ENCODE data around the gene PEX14. TPM values are rescaled to one million over a fixed set of nuclear protein-coding genes. Genes with fewer than 3 reads are reported as not detected.
"Not testable (repeated sequence)": the region's sequence is repeated elsewhere in the genome, so short reads cannot be mapped to it uniquely, and the experiment has no call there.

The PEX14 gene
- total RNA-seq, 5 donors from 2014 or later (not counting 1 experiment from before 2014, with no cell fraction given), result 22.3 to 24.5 (median 22.7) TPM

- no peak overlapping the region for H3K4me3 ChIP-seq (ENCODE audit: control insufficient read depth in 1 of 2, extremely low read depth in 1 of 2, low read length in 1 of 2)
- H3K9me3 ChIP-seq, result no peaks in the 10 kb centered on the region
- no peak overlapping the region for H3K4me3 Mint-ChIP-seq
- no peaks in the 10 kb centered on the region for H3K27me3 ChIP-seq (replicated peaks in 1 of 2; ENCODE audit: control insufficient read depth in 2 of 2, extremely low read depth in 1 of 2, insufficient read depth in 2 of 2, low read length in 1 of 2)
- POLR2A ChIA-PET, result interaction anchor here in 1 of 2 donors (0.6 kb wide), 2 partner anchors 237 to 487 kb away, joined by 6 to 7 read pairs; no protein-coding TSS in a partner anchor
- H3K9me3 Mint-ChIP-seq, result no peaks in the 10 kb centered on the region
- no peak overlapping the region for H3K27ac Mint-ChIP-seq
- no peak for DNase-seq
- peaks cover 0 to 11% (median 10%) of the 10 kb centered on the region in 3 donors for H3K4me1 Mint-ChIP-seq
- H3K27ac ChIP-seq (ENCODE audit: low read length), result no peak overlapping the region
- H3K36me3 Mint-ChIP-seq, result peaks cover 10% of the 10 kb centered on the region
- H3K27me3 Mint-ChIP-seq, result no peaks in the 10 kb centered on the region
- no CpG with 5 or more reads among the region's 7 CpGs for WGBS (ENCODE audit: insufficient coverage)
- peaks cover 0 to 10% of the 10 kb centered on the region in 2 donors for H3K36me3 ChIP-seq (ENCODE audit: control insufficient read depth in 2 of 2, extremely low read depth in 1 of 2, insufficient read depth in 1 of 2, low read length in 1 of 2)
- peaks cover 0 to 6% of the 10 kb centered on the region in 2 experiments for H3K4me1 ChIP-seq (ENCODE audit: control insufficient read depth in 1 of 2, extremely low read depth in 1 of 2, insufficient read depth in 2 of 2, low read length in 2 of 2)
- no peak for ATAC-seq (replicated peaks in 1 of 4)
- CTCF ChIA-PET, result interaction anchor here (0.6 to 1.3 kb wide), 4 partner anchors 27 to 550 kb away, joined by 3 to 5 read pairs (median 4); partner anchors contain the start of gene CENPS (in 1 of the 2)
Measured at GRCh38 chr1:10456661-10457060, 18.1 kb upstream of the PEX14 start.

- 67% methylated on average over 1 of the region's 7 CpGs for WGBS (ENCODE audit: insufficient coverage)
- DNase-seq; ATAC-seq (replicated peaks in 1 of 4); H3K27me3 Mint-ChIP-seq; POLR2A ChIA-PET; H3K4me1 ChIP-seq (ENCODE audit: control insufficient read depth in 1 of 2, extremely low read depth in 1 of 2, insufficient read depth in 2 of 2, low read length in 2 of 2); H3K9me3 Mint-ChIP-seq; H3K4me3 ChIP-seq (ENCODE audit: control insufficient read depth in 1 of 2, extremely low read depth in 1 of 2, low read length in 1 of 2); H3K27me3 ChIP-seq (replicated peaks in 1 of 2; ENCODE audit: control insufficient read depth in 2 of 2, extremely low read depth in 1 of 2, insufficient read depth in 2 of 2, low read length in 1 of 2); H3K4me3 Mint-ChIP-seq; H3K27ac ChIP-seq (ENCODE audit: low read length); H3K9me3 ChIP-seq; CTCF ChIA-PET: not testable (repeated sequence)
- peaks cover 0 to 13% of the 10 kb centered on the region in 2 donors for H3K36me3 ChIP-seq (ENCODE audit: control insufficient read depth in 2 of 2, extremely low read depth in 1 of 2, insufficient read depth in 1 of 2, low read length in 1 of 2)
- peaks cover 0 to 11% (median 10%) of the 10 kb centered on the region in 3 donors for H3K4me1 Mint-ChIP-seq
- peaks cover 11% of the 10 kb centered on the region for H3K36me3 Mint-ChIP-seq
- H3K27ac Mint-ChIP-seq, result peak overlapping the region in 1 of 2 donors; percentile 34
Measured at GRCh38 chr1:10457462-10457861, 17.3 kb upstream of the PEX14 start.

GRCh38 chr1:10457875-10458274, 16.9 kb upstream of the PEX14 start:
- peaks cover 0 to 6% of the 10 kb centered on the region in 2 experiments for H3K4me1 ChIP-seq (ENCODE audit: control insufficient read depth in 1 of 2, extremely low read depth in 1 of 2, insufficient read depth in 2 of 2, low read length in 2 of 2)
- Mint-ChIP-seq H3K36me3 (peaks cover 15% of the 10 kb centered on the region), H3K27me3 (no peaks in the 10 kb centered on the region), H3K4me3 (no peak overlapping the region), H3K9me3 (no peaks in the 10 kb centered on the region), H3K27ac (peak overlapping the region in 1 of 2 donors; percentile 17), H3K4me1 (peaks cover 0 to 11% (median 10%) of the 10 kb centered on the region in 3 donors)
- H3K36me3 ChIP-seq (ENCODE audit: control insufficient read depth in 2 of 2, extremely low read depth in 1 of 2, insufficient read depth in 1 of 2, low read length in 1 of 2), result peaks cover 0 to 17% of the 10 kb centered on the region in 2 donors
- no peaks in the 10 kb centered on the region for H3K9me3 ChIP-seq
- H3K27ac ChIP-seq (ENCODE audit: low read length), result no peak overlapping the region
- POLR2A ChIA-PET, result interaction anchor here in 1 of 2 donors (0.6 kb wide), 1 partner anchor 38 kb away, joined by 4 read pairs; no protein-coding TSS in a partner anchor
- DNase-seq (no peak), ATAC-seq (replicated peaks in 1 of 4) (no peak)
- WGBS (ENCODE audit: insufficient coverage), result 95% methylated on average over 9 of the region's 9 CpGs
- CTCF ChIA-PET, result no interaction called here
- H3K27me3 ChIP-seq (replicated peaks in 1 of 2; ENCODE audit: control insufficient read depth in 2 of 2, extremely low read depth in 1 of 2, insufficient read depth in 2 of 2, low read length in 1 of 2), result no peaks in the 10 kb centered on the region
- H3K4me3 ChIP-seq (ENCODE audit: control insufficient read depth in 1 of 2, extremely low read depth in 1 of 2, low read length in 1 of 2), result no peak overlapping the region

- no CpG with 5 or more reads among the region's 3 CpGs for WGBS (ENCODE audit: insufficient coverage)
- peaks cover 0 to 24% of the 10 kb centered on the region in 2 donors for H3K36me3 ChIP-seq (ENCODE audit: control insufficient read depth in 2 of 2, extremely low read depth in 1 of 2, insufficient read depth in 1 of 2, low read length in 1 of 2)
- Mint-ChIP-seq H3K9me3 (no peaks in the 10 kb centered on the region), H3K36me3 (peaks cover 25% of the 10 kb centered on the region), H3K4me1 (peaks cover 0 to 11% (median 10%) of the 10 kb centered on the region in 3 donors), H3K27me3 (no peaks in the 10 kb centered on the region), H3K4me3 (no peak overlapping the region), H3K27ac (peak overlapping the region in 1 of 2 donors; percentile 22)
- ChIA-PET POLR2A (no interaction called here), CTCF (no interaction called here)
- DNase-seq (no peak), ATAC-seq (replicated peaks in 1 of 4) (no peak)
- H3K4me3 ChIP-seq (ENCODE audit: control insufficient read depth in 1 of 2, extremely low read depth in 1 of 2, low read length in 1 of 2), result no peak overlapping the region
- H3K4me1 ChIP-seq (ENCODE audit: control insufficient read depth in 1 of 2, extremely low read depth in 1 of 2, insufficient read depth in 2 of 2, low read length in 2 of 2), result peaks cover 0 to 6% of the 10 kb centered on the region in 2 experiments
- H3K9me3 ChIP-seq, result no peaks in the 10 kb centered on the region
- no peaks in the 10 kb centered on the region for H3K27me3 ChIP-seq (replicated peaks in 1 of 2; ENCODE audit: control insufficient read depth in 2 of 2, extremely low read depth in 1 of 2, insufficient read depth in 2 of 2, low read length in 1 of 2)
- H3K27ac ChIP-seq (ENCODE audit: low read length), result no peak overlapping the region
Measured at GRCh38 chr1:10459184-10459583, 15.6 kb upstream of the PEX14 start.

- Histone ChIP-seq H3K27ac (ENCODE audit: low read length) (no peak overlapping the region), H3K9me3 (no peaks in the 10 kb centered on the region), H3K4me1 (ENCODE audit: control insufficient read depth in 1 of 2, extremely low read depth in 1 of 2, insufficient read depth in 2 of 2, low read length in 2 of 2) (peaks cover 2 to 10% of the 10 kb centered on the region in 2 experiments), H3K4me3 (ENCODE audit: control insufficient read depth in 1 of 2, extremely low read depth in 1 of 2, low read length in 1 of 2) (no peak overlapping the region), H3K27me3 (replicated peaks in 1 of 2; ENCODE audit: control insufficient read depth in 2 of 2, extremely low read depth in 1 of 2, insufficient read depth in 2 of 2, low read length in 1 of 2) (no peaks in the 10 kb centered on the region), H3K36me3 (ENCODE audit: control insufficient read depth in 2 of 2, extremely low read depth in 1 of 2, insufficient read depth in 1 of 2, low read length in 1 of 2) (peaks cover 11 to 53% of the 10 kb centered on the region in 2 donors)
- H3K4me1 Mint-ChIP-seq, result peaks cover 10 to 15% (median 10%) of the 10 kb centered on the region in 3 donors
- ATAC-seq (replicated peaks in 1 of 4), result no peak
- ChIA-PET CTCF (interaction anchor here in 1 of 2 donors (0.7 kb wide), 1 partner anchor 395 kb away, joined by 3 read pairs; no protein-coding TSS in a partner anchor), POLR2A (interaction anchor here in 1 of 2 donors (0.7 kb wide), 1 partner anchor 302 kb away, joined by 5 read pairs; no protein-coding TSS in a partner anchor)
- WGBS (ENCODE audit: insufficient coverage), result 75% methylated on average over 1 of the region's 2 CpGs
- H3K9me3 Mint-ChIP-seq, result no peaks in the 10 kb centered on the region
- peaks cover 38% of the 10 kb centered on the region for H3K36me3 Mint-ChIP-seq
- DNase-seq, result no peak
- no peak overlapping the region for H3K27ac Mint-ChIP-seq
- H3K27me3 Mint-ChIP-seq, result no peaks in the 10 kb centered on the region
- H3K4me3 Mint-ChIP-seq, result no peak overlapping the region
Measured at GRCh38 chr1:10467078-10467477, 7.7 kb upstream of the PEX14 start.

- H3K4me1 ChIP-seq (ENCODE audit: control insufficient read depth in 1 of 2, extremely low read depth in 1 of 2, insufficient read depth in 2 of 2, low read length in 2 of 2), result peaks cover 8 to 26% of the 10 kb centered on the region in 2 experiments
- Mint-ChIP-seq H3K27me3 (no peaks in the 10 kb centered on the region), H3K27ac (no peak overlapping the region), H3K9me3 (no peaks in the 10 kb centered on the region), H3K4me1 (peaks cover 26 to 38% (median 26%) of the 10 kb centered on the region in 3 donors), H3K36me3 (peaks cover 20% of the 10 kb centered on the region), H3K4me3 (no peak overlapping the region)
- ChIA-PET POLR2A (interaction anchor here in 1 of 2 donors (0.7 kb wide), 1 partner anchor 542 kb away, joined by 3 read pairs; no protein-coding TSS in a partner anchor), CTCF (interaction anchor here in 1 of 2 donors (0.7 kb wide), 1 partner anchor 39 kb away, joined by 4 read pairs; no protein-coding TSS in a partner anchor)
- H3K36me3 ChIP-seq (ENCODE audit: control insufficient read depth in 2 of 2, extremely low read depth in 1 of 2, insufficient read depth in 1 of 2, low read length in 1 of 2), result peaks cover 11 to 31% of the 10 kb centered on the region in 2 donors
- no peaks in the 10 kb centered on the region for H3K9me3 ChIP-seq
- no peak overlapping the region for H3K27ac ChIP-seq (ENCODE audit: low read length)
- H3K4me3 ChIP-seq (ENCODE audit: control insufficient read depth in 1 of 2, extremely low read depth in 1 of 2, low read length in 1 of 2), result no peak overlapping the region
- ATAC-seq (replicated peaks in 1 of 4) (no peak), DNase-seq (no peak)
- WGBS (ENCODE audit: insufficient coverage), result no CpG with 5 or more reads among the region's 4 CpGs
- no peaks in the 10 kb centered on the region for H3K27me3 ChIP-seq (replicated peaks in 1 of 2; ENCODE audit: control insufficient read depth in 2 of 2, extremely low read depth in 1 of 2, insufficient read depth in 2 of 2, low read length in 1 of 2)
Measured at GRCh38 chr1:10470043-10470442, 4.7 kb upstream of the PEX14 start.

All from T-cell (primary cell).